HepG2 (cell line): ENCODE measurements around the gene LIPC. TPM values are rescaled to one million over a fixed set of nuclear protein-coding genes. Genes with fewer than 3 reads are reported as not detected.

Source experiments
- ATF7-NPFF ChIP-seq: sonication (generic); formaldehyde crosslinking; IDR thresholded peaks from 2 replicates; pipeline ENCODE4 v1.8.1; 2023; ENCODE audit warnings: mild to moderate bottlenecking, low read depth, missing genetic modification reagents, moderate library complexity
- GTF2F1 ChIP-seq: fragments of 150-350 bp; IDR thresholded peaks from 2 replicates; pipeline ENCODE4 v1.6.1; 2014; ENCODE audit warnings: low read length
- SMAD1 ChIP-seq: sonication (generic); formaldehyde crosslinking; IDR thresholded peaks from 2 replicates; pipeline ENCODE4 v1.4.0; 2020; ENCODE audit warnings: missing genetic modification reagents, low read depth, mild to moderate bottlenecking, borderline replicate concordance
- SNAI1 ChIP-seq: sonication (generic); formaldehyde crosslinking; IDR thresholded peaks from 2 replicates; pipeline ENCODE4 v1.5.0; 2020; ENCODE audit warnings: mild to moderate bottlenecking, missing genetic modification reagents, borderline replicate concordance
- ZNF224 ChIP-seq: sonication (generic); formaldehyde crosslinking; IDR thresholded peaks from 2 replicates; pipeline ENCODE4 v1.5.0; 2020; ENCODE audit warnings: mild to moderate bottlenecking, missing genetic modification reagents
- ZNF264 ChIP-seq: sonication (generic); formaldehyde crosslinking; IDR thresholded peaks from 2 replicates; pipeline ENCODE4 v1.4.0; 2020; ENCODE audit warnings: missing genetic modification reagents
- ZNF720 ChIP-seq: sonication (generic); formaldehyde crosslinking; IDR thresholded peaks from 2 replicates; pipeline ENCODE4 v1.4.0; 2020; ENCODE audit warnings: missing genetic modification reagents
- polyA plus RNA-seq, 8 experiments: library from polyadenylated mRNA; depleted of rRNA in 3 of 8; stranded (reverse) in 7 of 8; unstranded in 1 of 8; fragments of >200 nt; fragmentation: Illumina TruSeq in 4 of 8; extraction: Trizol in 4 of 8; gene quantifications; 2 replicates each; pipeline versions ENCODE4 v1.2.1 to v1.2.3, GENCODE V29; 2011 to 2016; ENCODE audit warnings: low read depth in 4 of 8, missing spikeins in 1 of 8, mixed read lengths in 1 of 8; ENCODE audit not compliant: insufficient read depth in 1 of 8
- total RNA-seq, 5 experiments: library from RNA; depleted of rRNA; stranded (reverse); fragments of >200 nt; fragmentation: Illumina TruSeq; extraction: Trizol; gene quantifications; 2 replicates each; pipeline ENCODE4 v1.2.3, GENCODE V29; 2016; ENCODE audit warnings: low read depth in 1 of 5
- TF ChIP-seq, protein P1 (sequence below), 2 experiments: fragments of 450-650 bp in 1 of 2; sonication (generic) in 1 of 2; formaldehyde crosslinking in 1 of 2; IDR thresholded peaks; 2 replicates each; pipeline versions ENCODE4 v1.6.1 to v1.8.0; 2016 to 2022; ENCODE audit warnings: antibody characterized with exemption in 1 of 2, mild to moderate bottlenecking in 1 of 2, missing genetic modification reagents in 1 of 2
- TF ChIP-seq, protein P2 (sequence below): sonication (generic); formaldehyde crosslinking; IDR thresholded peaks from 2 replicates; pipeline ENCODE4 v1.4.0; 2020; ENCODE audit warnings: missing genetic modification reagents, borderline replicate concordance
- TF ChIP-seq, protein P3 (sequence below): IDR thresholded peaks from 2 replicates; pipeline ENCODE4 v1.6.1; 2012; ENCODE audit warnings: low read depth, low read length, improper control_type of control experiment

LIPC gene
- total and polyA plus RNA-seq, 2 of the 13 experiments (the other 11 are each of a cell fraction or from before 2014, with no cell fraction given), result 26.0 to 38.0 TPM

DNA sequence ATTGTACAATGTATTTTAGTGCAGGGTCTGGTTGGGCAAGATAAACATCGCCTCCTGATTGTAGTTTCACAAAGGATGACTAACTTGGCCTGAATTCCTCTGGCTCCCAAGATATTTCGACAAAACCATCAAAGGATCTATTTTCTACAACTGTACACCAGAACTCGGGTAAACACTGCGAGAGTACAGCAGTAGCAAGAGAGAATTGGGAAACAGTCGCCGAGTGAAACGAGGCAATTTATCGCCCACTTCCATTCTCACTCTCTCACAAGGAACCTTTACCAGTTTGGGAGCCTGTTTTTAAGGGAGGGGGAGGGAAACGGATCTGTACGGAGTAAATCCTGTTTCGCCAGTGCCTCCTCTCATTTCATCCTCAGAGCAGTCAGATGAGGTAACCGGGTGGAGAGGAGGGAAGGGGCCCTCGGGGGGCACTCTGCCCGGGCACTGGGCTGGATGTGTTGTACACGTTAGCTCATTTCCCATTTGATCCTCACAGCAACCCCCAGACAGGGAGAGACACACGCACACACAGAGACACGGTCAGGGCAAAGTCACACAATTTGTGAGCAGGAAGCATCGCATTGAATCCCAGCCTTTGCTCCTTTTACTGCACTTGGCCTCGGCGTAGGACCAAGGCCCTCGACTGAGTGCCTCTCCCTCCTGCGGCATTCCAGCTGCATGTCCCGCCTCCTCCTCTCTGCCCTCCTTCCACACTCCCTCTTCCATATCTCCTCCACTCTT lies 120.1 kb downstream of the LIPC start (continued):
- 0 out of 2 replicates have a peak, but pooled peaks have one; percentile 40 for TF ChIP-seq ATF7-NPFF (CRISPR knock-in tag)
- TF ChIP-seq GTF2F1, result no peak
- TF ChIP-seq, protein P1, sequence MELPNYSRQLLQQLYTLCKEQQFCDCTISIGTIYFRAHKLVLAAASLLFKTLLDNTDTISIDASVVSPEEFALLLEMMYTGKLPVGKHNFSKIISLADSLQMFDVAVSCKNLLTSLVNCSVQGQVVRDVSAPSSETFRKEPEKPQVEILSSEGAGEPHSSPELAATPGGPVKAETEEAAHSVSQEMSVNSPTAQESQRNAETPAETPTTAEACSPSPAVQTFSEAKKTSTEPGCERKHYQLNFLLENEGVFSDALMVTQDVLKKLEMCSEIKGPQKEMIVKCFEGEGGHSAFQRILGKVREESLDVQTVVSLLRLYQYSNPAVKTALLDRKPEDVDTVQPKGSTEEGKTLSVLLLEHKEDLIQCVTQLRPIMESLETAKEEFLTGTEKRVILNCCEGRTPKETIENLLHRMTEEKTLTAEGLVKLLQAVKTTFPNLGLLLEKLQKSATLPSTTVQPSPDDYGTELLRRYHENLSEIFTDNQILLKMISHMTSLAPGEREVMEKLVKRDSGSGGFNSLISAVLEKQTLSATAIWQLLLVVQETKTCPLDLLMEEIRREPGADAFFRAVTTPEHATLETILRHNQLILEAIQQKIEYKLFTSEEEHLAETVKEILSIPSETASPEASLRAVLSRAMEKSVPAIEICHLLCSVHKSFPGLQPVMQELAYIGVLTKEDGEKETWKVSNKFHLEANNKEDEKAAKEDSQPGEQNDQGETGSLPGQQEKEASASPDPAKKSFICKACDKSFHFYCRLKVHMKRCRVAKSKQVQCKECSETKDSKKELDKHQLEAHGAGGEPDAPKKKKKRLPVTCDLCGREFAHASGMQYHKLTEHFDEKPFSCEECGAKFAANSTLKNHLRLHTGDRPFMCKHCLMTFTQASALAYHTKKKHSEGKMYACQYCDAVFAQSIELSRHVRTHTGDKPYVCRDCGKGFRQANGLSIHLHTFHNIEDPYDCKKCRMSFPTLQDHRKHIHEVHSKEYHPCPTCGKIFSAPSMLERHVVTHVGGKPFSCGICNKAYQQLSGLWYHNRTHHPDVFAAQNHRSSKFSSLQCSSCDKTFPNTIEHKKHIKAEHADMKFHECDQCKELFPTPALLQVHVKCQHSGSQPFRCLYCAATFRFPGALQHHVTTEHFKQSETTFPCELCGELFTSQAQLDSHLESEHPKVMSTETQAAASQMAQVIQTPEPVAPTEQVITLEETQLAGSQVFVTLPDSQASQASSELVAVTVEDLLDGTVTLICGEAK (IDR thresholded peaks at IDR 0.05), result no peak
- TF ChIP-seq, protein P1 (CRISPR knock-in tag; IDR thresholded peaks at IDR 0.05), result no peak
- TF ChIP-seq, protein P2, sequence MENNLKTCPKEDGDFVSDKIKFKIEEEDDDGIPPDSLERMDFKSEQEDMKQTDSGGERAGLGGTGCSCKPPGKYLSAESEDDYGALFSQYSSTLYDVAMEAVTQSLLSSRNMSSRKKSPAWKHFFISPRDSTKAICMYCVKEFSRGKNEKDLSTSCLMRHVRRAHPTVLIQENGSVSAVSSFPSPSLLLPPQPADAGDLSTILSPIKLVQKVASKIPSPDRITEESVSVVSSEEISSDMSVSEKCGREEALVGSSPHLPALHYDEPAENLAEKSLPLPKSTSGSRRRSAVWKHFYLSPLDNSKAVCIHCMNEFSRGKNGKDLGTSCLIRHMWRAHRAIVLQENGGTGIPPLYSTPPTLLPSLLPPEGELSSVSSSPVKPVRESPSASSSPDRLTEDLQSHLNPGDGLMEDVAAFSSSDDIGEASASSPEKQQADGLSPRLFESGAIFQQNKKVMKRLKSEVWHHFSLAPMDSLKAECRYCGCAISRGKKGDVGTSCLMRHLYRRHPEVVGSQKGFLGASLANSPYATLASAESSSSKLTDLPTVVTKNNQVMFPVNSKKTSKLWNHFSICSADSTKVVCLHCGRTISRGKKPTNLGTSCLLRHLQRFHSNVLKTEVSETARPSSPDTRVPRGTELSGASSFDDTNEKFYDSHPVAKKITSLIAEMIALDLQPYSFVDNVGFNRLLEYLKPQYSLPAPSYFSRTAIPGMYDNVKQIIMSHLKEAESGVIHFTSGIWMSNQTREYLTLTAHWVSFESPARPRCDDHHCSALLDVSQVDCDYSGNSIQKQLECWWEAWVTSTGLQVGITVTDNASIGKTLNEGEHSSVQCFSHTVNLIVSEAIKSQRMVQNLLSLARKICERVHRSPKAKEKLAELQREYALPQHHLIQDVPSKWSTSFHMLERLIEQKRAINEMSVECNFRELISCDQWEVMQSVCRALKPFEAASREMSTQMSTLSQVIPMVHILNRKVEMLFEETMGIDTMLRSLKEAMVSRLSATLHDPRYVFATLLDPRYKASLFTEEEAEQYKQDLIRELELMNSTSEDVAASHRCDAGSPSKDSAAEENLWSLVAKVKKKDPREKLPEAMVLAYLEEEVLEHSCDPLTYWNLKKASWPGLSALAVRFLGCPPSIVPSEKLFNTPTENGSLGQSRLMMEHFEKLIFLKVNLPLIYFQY, result no peak
- TF ChIP-seq SNAI1 (CRISPR knock-in tag), result no peak
- TF ChIP-seq SMAD1 (CRISPR knock-in tag), result no peak
- TF ChIP-seq ZNF264 (CRISPR knock-in tag), result no peak
- TF ChIP-seq, protein P3, sequence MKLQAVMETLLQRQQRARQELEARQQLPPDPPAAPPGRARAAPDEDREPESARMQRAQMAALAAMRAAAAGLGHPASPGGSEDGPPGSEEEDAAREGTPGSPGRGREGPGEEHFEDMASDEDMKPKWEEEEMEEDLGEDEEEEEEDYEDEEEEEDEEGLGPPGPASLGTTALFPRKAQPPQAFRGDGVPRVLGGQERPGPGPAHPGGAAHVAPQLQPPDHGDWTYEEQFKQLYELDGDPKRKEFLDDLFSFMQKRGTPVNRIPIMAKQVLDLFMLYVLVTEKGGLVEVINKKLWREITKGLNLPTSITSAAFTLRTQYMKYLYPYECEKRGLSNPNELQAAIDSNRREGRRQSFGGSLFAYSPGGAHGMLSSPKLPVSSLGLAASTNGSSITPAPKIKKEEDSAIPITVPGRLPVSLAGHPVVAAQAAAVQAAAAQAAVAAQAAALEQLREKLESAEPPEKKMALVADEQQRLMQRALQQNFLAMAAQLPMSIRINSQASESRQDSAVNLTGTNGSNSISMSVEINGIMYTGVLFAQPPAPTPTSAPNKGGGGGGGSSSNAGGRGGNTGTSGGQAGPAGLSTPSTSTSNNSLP, result peak; percentile 43; the same call in 1 of the 2 replicates
- TF ChIP-seq ZNF720 (CRISPR knock-in tag), result no peak
- no peak for TF ChIP-seq ZNF224
